ENCODE measurements around the gene IARS1. TPM values are rescaled to one million over a fixed set of nuclear protein-coding genes. Genes with fewer than 3 reads are reported as not detected.

The IARS1 gene
- total and polyA plus RNA-seq, 2 of the 13 experiments (the other 11 are each of a cell fraction or from before 2014, with no cell fraction given), result 55.9 to 185 TPM

- no peak; the same call in 1 of the 2 replicates for TF ChIP-seq ZFP82 (CRISPR knock-in tag; IDR thresholded peaks at IDR 0.05; ENCODE audit: borderline replicate concordance)
- TF ChIP-seq MAF1 (CRISPR knock-in tag; IDR thresholded peaks at IDR 0.05; ENCODE audit: borderline replicate concordance), result 0 out of 2 replicates have a peak, but pooled peaks have one; percentile 32
- peak; percentile 98 for TF ChIP-seq SIN3A (IDR thresholded peaks at IDR 0.05; ENCODE audit: borderline replicate concordance, low read depth, low read length)
- TF ChIP-seq ZNF354B (CRISPR knock-in tag; IDR thresholded peaks at IDR 0.05), result peak; percentile 96
- no peak for TF ChIP-seq AGO2 (optimal IDR thresholded peaks at IDR 0.05; ENCODE audit: low read depth, low read length)
- TF ChIP-seq RFX3 (CRISPR knock-in tag; IDR thresholded peaks at IDR 0.05), result no peak
- TF ChIP-seq ZSCAN12 (CRISPR knock-in tag; IDR thresholded peaks at IDR 0.05), result peak; percentile 75; the same call in 1 of the 2 replicates
- no peak; the same call in 1 of the 2 replicates for TF ChIP-seq ZNF142 (CRISPR knock-in tag; IDR thresholded peaks at IDR 0.05)
- TF ChIP-seq RNF219 (CRISPR knock-in tag; IDR thresholded peaks at IDR 0.05), result no peak; the same call in 1 of the 2 replicates
- TF ChIP-seq TFAP4 (IDR thresholded peaks at IDR 0.05; ENCODE audit: borderline replicate concordance, low read depth), result peak; percentile 48; the same call in 1 of the 2 replicates
- no peak; the same call in none of the 2 replicates for TF ChIP-seq ESRRA (CRISPR knock-in tag; IDR thresholded peaks at IDR 0.05; ENCODE audit: low read depth)
- no peak for TF ChIP-seq PRPF4 (IDR thresholded peaks at IDR 0.05; ENCODE audit: low read depth, low read length, poor library complexity, severe bottlenecking)
- TF ChIP-seq ZNF580 (CRISPR knock-in tag; IDR thresholded peaks at IDR 0.05; ENCODE audit: borderline replicate concordance, low read depth), result peak; percentile 97
- 0 out of 2 replicates have a peak, but pooled peaks have one; percentile 69 for TF ChIP-seq NCOA5 (CRISPR knock-in tag; IDR thresholded peaks at IDR 0.05)
- TF ChIP-seq RBM22 (optimal IDR thresholded peaks at IDR 0.05; ENCODE audit: low read length), result no peak
These were observed at the start of gene IARS1 (continued) for GRCh38 chr9:92293452-92294296.
